Stimulated activated CD4-positive, alpha-beta T cell treated with anti-CD3 and anti-CD28 coated beads, Interleukin-12 subunit alpha, Interleukin-12 subunit beta, amount 100 ng/mL, for 48 hours (primary cell): ENCODE measurements around the gene KHDC4.
A peak's percentile ranks its signal among the peaks of the same experiment; 100 is the strongest.
"Not testable (repeated sequence)": the region's sequence is repeated elsewhere in the genome, so short reads cannot be mapped to it uniquely, and the experiment has no call there.

Experiments used
- DNase-seq, 3 donors: peaks; one replicate each; pipeline ENCODE4 v3.0.0-alpha.2; 2020; ENCODE audit warnings: low read depth in 2 of 3, low spot score in 1 of 3

Gene KHDC4

GRCh38 chr1:155942578-155943141 is 8.4 kb upstream of the KHDC4 start:
- DNase-seq, result no peak

GRCh38 chr1:155941845-155942531 is 7.8 kb upstream of the KHDC4 start:
- DNase-seq, result no peak

GRCh38 chr1:155940993-155941844 is 7.0 kb upstream of the KHDC4 start, which contains the start of gene RXFP4:
TSS of gene RXFP4 (plus strand) at chr1:155941638. CDS start at chr1:155941710, 72 bp downstream.
- DNase-seq, result no peak

GRCh38 chr1:155940482-155940992 is 6.3 kb upstream of the KHDC4 start:
- DNase-seq, result no peak

GRCh38 chr1:155938220-155938627 is 4.0 kb upstream of the KHDC4 start:
- peak in 1 of 3 donors; percentile 41 for DNase-seq

GRCh38 chr1:155934936-155935590 is 850 bp upstream of the KHDC4 start:
- DNase-seq, result no peak

- DNase-seq, result no peak
Observed at GRCh38 chr1:155933591-155934096, 569 bp downstream of the KHDC4 start.

GRCh38 chr1:155932487-155932886 is 1.7 kb downstream of the KHDC4 start:
- no peak for DNase-seq

- DNase-seq, result no peak
Observed at GRCh38 chr1:155932081-155932480, 2.1 kb downstream of the KHDC4 start.

- no peak for DNase-seq
Observed at GRCh38 chr1:155931332-155932038, 2.7 kb downstream of the KHDC4 start.

GRCh38 chr1:155930725-155931124 is 3.5 kb downstream of the KHDC4 start:
- not testable (repeated sequence) for DNase-seq

GRCh38 chr1:155929057-155929456 is 5.2 kb downstream of the KHDC4 start:
- no peak for DNase-seq

- no peak for DNase-seq
Observed at GRCh38 chr1:155925506-155925905, 8.7 kb downstream of the KHDC4 start.

- DNase-seq, result no peak
Observed at GRCh38 chr1:155920717-155921116, 13.5 kb downstream of the KHDC4 start.

GRCh38 chr1:155919801-155920200 is 14.4 kb downstream of the KHDC4 start:
- no peak for DNase-seq

- no peak for DNase-seq
Observed at GRCh38 chr1:155918660-155919059, 15.6 kb downstream of the KHDC4 start.

GRCh38 chr1:155913969-155914757 is 20.1 kb downstream of the KHDC4 start:
- no peak for DNase-seq

GRCh38 chr1:155912056-155912536 is 22.1 kb downstream of the KHDC4 start:
- DNase-seq, result no peak
